ENCODE measurements around the gene MEIS1.

GRCh38 chr2:66481100-66481549 is 46.2 kb downstream of the MEIS1 start:
- no peak for TF ChIP-seq CTCF (IDR thresholded peaks at IDR 0.05)
- TF ChIP-seq POLR2AphosphoS5 (IDR thresholded peaks at IDR 0.05) = no peak
